ENCODE measurements around the gene NKTR.

NKTR gene

GRCh38 chr3:42660131-42660715 is 59.7 kb downstream of the NKTR start:
- no peak for TF ChIP-seq CTCF (IDR thresholded peaks at IDR 0.05; ENCODE audit: insufficient read depth, low read length, missing control alignments)
- ChIA-PET POLR2A (interaction anchor here (2.4 kb wide), 1 partner anchor 8 kb away, joined by 10 read pairs; no protein-coding TSS in a partner anchor), CTCF (interaction anchor here (1.4 kb wide), 1 partner anchor 85 kb away, joined by 7 read pairs; no protein-coding TSS in a partner anchor)
- H3K4me3 ChIP-seq (ENCODE audit: low read depth, low read length): no peak overlapping the region
- DNase-seq (ENCODE audit: low read depth, low spot score): no peak

- ChIA-PET POLR2A (interaction anchor here (2.4 kb wide), 1 partner anchor 9 kb away, joined by 10 read pairs; no protein-coding TSS in a partner anchor), CTCF (interaction anchor here (0.8 kb wide), 1 partner anchor 13 kb away, joined by 3 read pairs; no protein-coding TSS in a partner anchor)
- DNase-seq (ENCODE audit: low read depth, low spot score): no peak
- H3K4me3 ChIP-seq (ENCODE audit: low read depth, low read length): no peak overlapping the region
- no peak for TF ChIP-seq CTCF (IDR thresholded peaks at IDR 0.05; ENCODE audit: insufficient read depth, low read length, missing control alignments)
Observed at GRCh38 chr3:42660898-42661297, 60.4 kb downstream of the NKTR start.

- TF ChIP-seq CTCF (IDR thresholded peaks at IDR 0.05; ENCODE audit: insufficient read depth, low read length, missing control alignments): no peak
- no peak for DNase-seq (ENCODE audit: low read depth, low spot score)
- CTCF ChIA-PET: interaction anchor here (0.8 to 1.2 kb wide), 2 partner anchors 14 to 221 kb away, joined by 3 read pairs; no protein-coding TSS in a partner anchor
- POLR2A ChIA-PET: interaction anchor here (2.4 kb wide), 1 partner anchor 9 kb away, joined by 10 read pairs; no protein-coding TSS in a partner anchor
- H3K4me3 ChIP-seq (ENCODE audit: low read depth, low read length): no peak overlapping the region
Observed at GRCh38 chr3:42661593-42662022, 61.1 kb downstream of the NKTR start.

GRCh38 chr3:42662037-42662812 is 61.7 kb downstream of the NKTR start:
- no peak for DNase-seq (ENCODE audit: low read depth, low spot score)
- CTCF ChIA-PET: interaction anchor here (0.8 to 1.2 kb wide), 2 partner anchors 14 to 220 kb away, joined by 3 read pairs; no protein-coding TSS in a partner anchor
- no peak overlapping the region for H3K4me3 ChIP-seq (ENCODE audit: low read depth, low read length)
- POLR2A ChIA-PET: interaction anchor here (2.4 kb wide), 1 partner anchor 10 kb away, joined by 10 read pairs; no protein-coding TSS in a partner anchor
- no peak for TF ChIP-seq CTCF (IDR thresholded peaks at IDR 0.05; ENCODE audit: insufficient read depth, low read length, missing control alignments)

- POLR2A ChIA-PET: no interaction called here
- CTCF ChIA-PET: interaction anchor here (1.0 to 1.2 kb wide), 2 partner anchors 82 to 220 kb away, joined by 3 to 4 read pairs; no protein-coding TSS in a partner anchor
Observed at GRCh38 chr3:42662813-42663535, 62.5 kb downstream of the NKTR start.

More at GRCh38 chr3:42662813-42663535, 62.5 kb downstream of the NKTR start:
- no peak for DNase-seq (ENCODE audit: low read depth, low spot score)
- TF ChIP-seq CTCF (IDR thresholded peaks at IDR 0.05; ENCODE audit: insufficient read depth, low read length, missing control alignments): no peak
- no peak overlapping the region for H3K4me3 ChIP-seq (ENCODE audit: low read depth, low read length)

Data from AG04449 (cell line).